ENCODE data around the gene CACNA2D3. TPM values are rescaled to one million over a fixed set of nuclear protein-coding genes. Genes with fewer than 3 reads are reported as not detected.

CACNA2D3 gene
- total and polyA plus RNA-seq, 2 experiments from 2014 or later, result 1.1 to 2.5 TPM

- 87% methylated on average over 5 of the region's 5 CpGs for WGBS (ENCODE audit: low lambda C conversion rate, missing lambda C conversion rate)
- no peaks in the 10 kb centered on the region for H4K20me1 ChIP-seq (ENCODE audit: insufficient read depth, poor library complexity, severe bottlenecking)
- H3K9me2 ChIP-seq (replicated peaks; ENCODE audit: insufficient read depth), result no peaks in the 10 kb centered on the region
- peaks cover 15% of the 10 kb centered on the region for H3K27me3 ChIP-seq
- no peak overlapping the region for H3K4me3 ChIP-seq
- H3K4me1 ChIP-seq (ENCODE audit: insufficient read depth), result no peaks in the 10 kb centered on the region
- H3K79me2 ChIP-seq, result no peaks in the 10 kb centered on the region
- H3K9me3 ChIP-seq (ENCODE audit: low read depth), result no peaks in the 10 kb centered on the region
- DNase-seq (ENCODE audit: low spot score), result no peak
- no peak overlapping the region for H3K27ac ChIP-seq
- no peak overlapping the region for H3K4me2 ChIP-seq
- H3K36me3 ChIP-seq (replicated peaks; ENCODE audit: insufficient read depth, low read depth), result no peaks in the 10 kb centered on the region
- no peak overlapping the region for H2AFZ ChIP-seq
- TF ChIP-seq EZH2phosphoT487 (IDR thresholded peaks at IDR 0.05; ENCODE audit: low read depth, severe bottlenecking, unreplicated experiment) (no peak), EZH2 (IDR thresholded peaks at IDR 0.05; ENCODE audit: borderline replicate concordance) (no peak), CTCF (IDR thresholded peaks at IDR 0.05; ENCODE audit: poor library complexity) (no peak)
Measured at GRCh38 chr3:54178376-54178775, 56.0 kb downstream of the CACNA2D3 start.

GRCh38 chr3:54180921-54181320, 58.6 kb downstream of the CACNA2D3 start:
- no peak for DNase-seq (ENCODE audit: low spot score)
- peaks cover 15% of the 10 kb centered on the region for H3K27me3 ChIP-seq
- TF ChIP-seq EZH2phosphoT487 (IDR thresholded peaks at IDR 0.05; ENCODE audit: low read depth, severe bottlenecking, unreplicated experiment) (no peak), EZH2 (IDR thresholded peaks at IDR 0.05; ENCODE audit: borderline replicate concordance) (no peak), CTCF (IDR thresholded peaks at IDR 0.05; ENCODE audit: poor library complexity) (no peak)
- no peaks in the 10 kb centered on the region for H3K9me3 ChIP-seq (ENCODE audit: low read depth)
- no peak overlapping the region for H2AFZ ChIP-seq
- H3K4me3 ChIP-seq, result no peak overlapping the region
- H4K20me1 ChIP-seq (ENCODE audit: insufficient read depth, poor library complexity, severe bottlenecking), result no peaks in the 10 kb centered on the region
- no peaks in the 10 kb centered on the region for H3K4me1 ChIP-seq (ENCODE audit: insufficient read depth)
- H3K79me2 ChIP-seq, result no peaks in the 10 kb centered on the region
- H3K27ac ChIP-seq, result no peak overlapping the region
- H3K36me3 ChIP-seq (replicated peaks; ENCODE audit: insufficient read depth, low read depth), result no peaks in the 10 kb centered on the region
- no peak overlapping the region for H3K4me2 ChIP-seq
- H3K9me2 ChIP-seq (replicated peaks; ENCODE audit: insufficient read depth), result no peaks in the 10 kb centered on the region

GRCh38 chr3:54182242-54182641, 59.9 kb downstream of the CACNA2D3 start:
- Histone ChIP-seq H3K27ac (no peak overlapping the region), H4K20me1 (ENCODE audit: insufficient read depth, poor library complexity, severe bottlenecking) (no peaks in the 10 kb centered on the region), H3K4me1 (ENCODE audit: insufficient read depth) (no peaks in the 10 kb centered on the region), H3K9me2 (replicated peaks; ENCODE audit: insufficient read depth) (no peaks in the 10 kb centered on the region), H3K9me3 (ENCODE audit: low read depth) (no peaks in the 10 kb centered on the region), H2AFZ (no peak overlapping the region), H3K27me3 (peaks cover 11% of the 10 kb centered on the region), H3K4me3 (no peak overlapping the region), H3K36me3 (replicated peaks; ENCODE audit: insufficient read depth, low read depth) (no peaks in the 10 kb centered on the region), H3K79me2 (no peaks in the 10 kb centered on the region), H3K4me2 (no peak overlapping the region)
- TF ChIP-seq CTCF (IDR thresholded peaks at IDR 0.05; ENCODE audit: poor library complexity), result no peak
- TF ChIP-seq EZH2phosphoT487 (IDR thresholded peaks at IDR 0.05; ENCODE audit: low read depth, severe bottlenecking, unreplicated experiment), result no peak
- no peak for TF ChIP-seq EZH2 (IDR thresholded peaks at IDR 0.05; ENCODE audit: borderline replicate concordance)
- 72% methylated on average over 4 of the region's 4 CpGs for WGBS (ENCODE audit: low lambda C conversion rate, missing lambda C conversion rate)
- DNase-seq (ENCODE audit: low spot score), result no peak

GRCh38 chr3:54185740-54186139, 63.4 kb downstream of the CACNA2D3 start:
- H3K4me1 ChIP-seq (ENCODE audit: insufficient read depth), result no peaks in the 10 kb centered on the region
- H3K9me3 ChIP-seq (ENCODE audit: low read depth), result no peaks in the 10 kb centered on the region
- H4K20me1 ChIP-seq (ENCODE audit: insufficient read depth, poor library complexity, severe bottlenecking), result no peaks in the 10 kb centered on the region
- H3K27me3 ChIP-seq, result no peaks in the 10 kb centered on the region
- H3K27ac ChIP-seq, result no peak overlapping the region
- no peak overlapping the region for H2AFZ ChIP-seq
- H3K36me3 ChIP-seq (replicated peaks; ENCODE audit: insufficient read depth, low read depth), result no peaks in the 10 kb centered on the region
- H3K79me2 ChIP-seq, result no peaks in the 10 kb centered on the region
- no peak overlapping the region for H3K4me3 ChIP-seq
- TF ChIP-seq EZH2 (IDR thresholded peaks at IDR 0.05; ENCODE audit: borderline replicate concordance) (no peak), CTCF (IDR thresholded peaks at IDR 0.05; ENCODE audit: poor library complexity) (no peak), EZH2phosphoT487 (IDR thresholded peaks at IDR 0.05; ENCODE audit: low read depth, severe bottlenecking, unreplicated experiment) (no peak)
- DNase-seq (ENCODE audit: low spot score), result no peak
- H3K4me2 ChIP-seq, result no peak overlapping the region
- H3K9me2 ChIP-seq (replicated peaks; ENCODE audit: insufficient read depth), result no peaks in the 10 kb centered on the region

Measured in hepatocyte (in vitro differentiated cells).